ENCODE measurements around the gene CPM.

DNA sequence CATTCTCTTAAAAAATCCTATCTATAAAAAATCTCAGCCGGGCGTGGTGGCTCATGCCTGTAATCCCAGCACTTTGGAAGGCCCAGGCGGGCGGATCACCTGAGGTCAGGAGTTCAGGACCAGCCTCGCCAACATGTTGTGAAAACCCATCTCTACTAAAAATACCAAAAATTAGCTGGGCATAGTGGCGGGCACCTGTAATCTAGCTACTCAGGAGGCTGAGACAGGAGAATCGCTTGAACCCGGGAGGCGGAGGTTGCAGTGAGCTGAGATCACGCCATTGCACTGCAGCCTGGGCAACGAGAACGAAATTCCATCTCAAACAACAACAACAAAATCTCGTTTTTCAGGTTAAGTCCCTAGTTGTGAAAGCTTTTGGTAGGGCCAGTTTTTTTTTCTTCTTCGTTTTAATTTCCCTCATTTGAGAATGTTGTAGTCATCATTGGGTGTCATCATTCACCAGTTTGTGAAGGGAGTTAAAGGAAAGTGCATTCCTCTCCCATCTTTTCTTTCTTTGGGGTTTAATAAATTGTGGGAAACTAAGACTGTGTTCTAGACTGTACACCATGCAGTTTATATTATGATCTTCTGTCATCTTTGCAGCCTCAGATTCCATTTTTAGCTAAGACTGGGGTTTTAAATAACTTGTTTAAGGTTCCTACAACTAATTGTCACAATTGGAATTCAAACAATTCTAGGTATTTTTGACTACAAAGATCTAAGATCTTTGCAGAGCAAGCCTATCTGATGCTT, 101.0 kb downstream of the CPM start:
- TF ChIP-seq EZH2 (IDR thresholded peaks at IDR 0.05; ENCODE audit: borderline replicate concordance, low read depth, low read length, severe bottlenecking) (no peak), POLR2A (IDR thresholded peaks at IDR 0.05; ENCODE audit: low read depth, low read length) (no peak), POLR2AphosphoS5 (IDR thresholded peaks at IDR 0.05; ENCODE audit: insufficient read depth, low read depth, low read length) (no peak), FOS (IDR thresholded peaks at IDR 0.05; ENCODE audit: borderline replicate concordance, insufficient read depth, low read length) (no peak)
- TF ChIP-seq, protein P1, sequence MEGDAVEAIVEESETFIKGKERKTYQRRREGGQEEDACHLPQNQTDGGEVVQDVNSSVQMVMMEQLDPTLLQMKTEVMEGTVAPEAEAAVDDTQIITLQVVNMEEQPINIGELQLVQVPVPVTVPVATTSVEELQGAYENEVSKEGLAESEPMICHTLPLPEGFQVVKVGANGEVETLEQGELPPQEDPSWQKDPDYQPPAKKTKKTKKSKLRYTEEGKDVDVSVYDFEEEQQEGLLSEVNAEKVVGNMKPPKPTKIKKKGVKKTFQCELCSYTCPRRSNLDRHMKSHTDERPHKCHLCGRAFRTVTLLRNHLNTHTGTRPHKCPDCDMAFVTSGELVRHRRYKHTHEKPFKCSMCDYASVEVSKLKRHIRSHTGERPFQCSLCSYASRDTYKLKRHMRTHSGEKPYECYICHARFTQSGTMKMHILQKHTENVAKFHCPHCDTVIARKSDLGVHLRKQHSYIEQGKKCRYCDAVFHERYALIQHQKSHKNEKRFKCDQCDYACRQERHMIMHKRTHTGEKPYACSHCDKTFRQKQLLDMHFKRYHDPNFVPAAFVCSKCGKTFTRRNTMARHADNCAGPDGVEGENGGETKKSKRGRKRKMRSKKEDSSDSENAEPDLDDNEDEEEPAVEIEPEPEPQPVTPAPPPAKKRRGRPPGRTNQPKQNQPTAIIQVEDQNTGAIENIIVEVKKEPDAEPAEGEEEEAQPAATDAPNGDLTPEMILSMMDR (IDR thresholded peaks at IDR 0.05; ENCODE audit: extremely low read depth in 1 of 2, insufficient read depth in 1 of 2, low read depth in 1 of 2, low read length in 2 of 2): no peak
- TF ChIP-seq, protein P2, sequence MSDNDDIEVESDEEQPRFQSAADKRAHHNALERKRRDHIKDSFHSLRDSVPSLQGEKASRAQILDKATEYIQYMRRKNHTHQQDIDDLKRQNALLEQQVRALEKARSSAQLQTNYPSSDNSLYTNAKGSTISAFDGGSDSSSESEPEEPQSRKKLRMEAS (IDR thresholded peaks at IDR 0.05; ENCODE audit: insufficient read depth, insufficient read length): no peak
